ENCODE data around the gene CXCR6.

Gene CXCR6

DNA sequence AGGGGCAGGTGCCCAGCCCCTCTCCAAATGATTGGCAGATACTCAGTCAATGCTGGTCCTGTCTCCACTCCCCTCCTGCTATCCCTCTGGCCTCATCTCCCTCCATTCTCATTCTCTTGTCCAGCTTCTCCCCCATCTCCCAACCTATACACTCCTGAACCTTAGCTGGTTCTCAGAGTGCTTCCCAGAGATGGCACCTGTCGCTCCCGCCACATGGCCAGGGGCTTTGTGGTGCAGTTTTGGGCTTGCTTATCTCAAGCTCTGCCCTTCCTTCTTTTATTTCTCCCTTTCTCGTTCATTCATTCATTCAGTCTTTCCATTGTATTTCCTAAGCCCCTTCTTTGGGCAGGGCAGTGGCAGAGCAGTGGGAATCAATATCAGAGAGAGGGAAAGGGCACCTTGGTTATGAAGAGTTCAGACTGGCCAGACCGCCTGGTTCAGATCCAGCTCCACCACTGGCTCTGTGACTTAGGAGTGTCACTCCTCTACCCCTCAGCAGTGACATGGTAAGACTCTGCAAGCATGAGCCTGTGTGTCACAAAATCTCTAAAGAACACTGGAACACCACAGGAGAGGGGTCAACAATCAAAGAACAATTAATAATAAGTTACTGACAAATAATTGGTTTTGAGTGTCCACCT is 20.2 kb upstream of the CXCR6 start:
- DNase-seq, result no peak

DNA sequence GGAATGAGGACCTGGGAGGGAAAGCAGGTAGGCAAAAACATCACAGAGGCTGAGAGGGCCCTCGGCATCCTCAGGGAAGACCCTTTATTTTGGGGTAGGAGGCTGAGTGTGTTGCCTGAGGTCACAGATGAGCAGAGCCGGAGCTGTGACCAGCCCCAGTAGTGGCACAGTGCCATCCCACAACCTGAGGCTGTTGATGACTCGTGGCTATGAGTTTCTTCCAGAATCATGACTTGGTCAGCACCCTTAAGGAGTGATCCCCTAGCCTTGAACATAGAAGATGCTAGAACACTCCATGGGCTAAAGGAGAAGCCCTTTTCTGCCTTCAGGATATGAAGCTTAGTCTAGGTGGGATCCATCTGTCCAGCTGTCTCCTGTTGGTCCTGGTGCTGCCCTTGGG is 19.5 kb upstream of the CXCR6 start:
- no peak for DNase-seq

DNA sequence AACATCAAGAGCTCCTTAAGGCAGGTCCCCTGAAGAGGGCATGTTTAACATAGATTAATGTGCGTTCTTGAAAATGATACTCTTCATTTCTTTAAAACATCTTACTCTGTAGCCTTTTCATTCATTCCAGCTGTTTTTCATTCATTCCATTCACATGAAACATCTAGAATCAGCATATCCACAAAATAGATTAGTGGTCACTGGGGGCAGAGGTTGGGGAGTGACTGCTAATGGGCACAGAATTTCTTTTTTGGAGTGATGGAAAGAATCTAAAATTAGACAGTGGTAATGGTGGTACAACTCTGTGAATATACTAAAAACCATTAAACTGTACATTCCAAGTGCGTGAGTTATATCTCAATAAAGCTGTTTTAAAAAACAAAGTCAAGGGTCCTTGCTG is 15.4 kb upstream of the CXCR6 start:
- DNase-seq, result no peak

DNA sequence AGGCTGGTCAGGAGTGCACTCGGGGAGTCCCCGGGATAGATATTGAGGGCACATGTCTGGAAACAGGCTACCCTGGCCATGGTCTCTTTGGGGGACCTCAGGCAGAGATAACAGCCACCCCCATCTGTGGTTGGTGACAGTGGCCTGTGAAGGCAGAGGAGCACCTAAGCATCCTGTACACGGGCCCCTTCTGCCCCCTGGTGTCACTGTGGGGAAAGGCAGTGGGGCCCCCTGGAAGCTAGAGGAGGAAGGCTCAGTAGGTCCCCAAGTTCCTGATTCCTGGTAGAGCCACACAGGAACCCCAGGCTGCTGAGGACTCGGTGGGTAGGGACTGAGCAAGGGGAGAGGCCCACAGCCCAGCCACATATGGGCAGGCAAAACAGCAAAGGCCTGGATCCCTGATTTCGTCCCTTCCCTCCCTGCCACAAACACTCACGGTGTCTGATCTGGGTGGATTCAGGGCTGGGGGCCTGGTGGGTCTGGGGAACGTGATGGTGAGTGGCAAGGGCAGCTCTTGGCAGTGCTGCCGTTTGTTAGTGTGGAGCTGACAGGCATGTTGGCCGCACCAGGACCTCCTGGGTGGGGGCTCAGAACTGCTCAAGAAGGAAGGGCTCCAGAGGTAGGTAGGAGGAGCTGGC is 14.1 kb upstream of the CXCR6 start:
- DNase-seq, result no peak

DNA sequence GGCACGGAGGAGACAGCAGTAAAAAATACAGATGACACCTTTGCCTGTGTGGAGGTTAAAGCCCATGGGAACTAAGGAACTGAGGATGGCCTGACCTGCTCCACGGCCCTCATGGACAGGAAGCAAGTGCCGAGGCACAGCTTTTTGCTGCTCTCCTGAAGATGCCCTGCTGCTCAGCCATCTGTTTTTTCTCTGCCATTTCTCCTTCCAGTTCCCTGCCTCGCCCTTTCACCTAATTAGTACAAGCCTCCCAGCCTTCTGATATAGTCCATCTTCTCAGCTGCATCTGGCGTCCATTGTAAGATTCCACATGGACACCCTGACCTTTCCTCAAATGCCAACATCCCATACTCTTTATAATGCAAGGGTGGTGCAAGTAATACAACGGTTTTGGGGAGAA is 11.8 kb upstream of the CXCR6 start:
- DNase-seq, result no peak

DNA sequence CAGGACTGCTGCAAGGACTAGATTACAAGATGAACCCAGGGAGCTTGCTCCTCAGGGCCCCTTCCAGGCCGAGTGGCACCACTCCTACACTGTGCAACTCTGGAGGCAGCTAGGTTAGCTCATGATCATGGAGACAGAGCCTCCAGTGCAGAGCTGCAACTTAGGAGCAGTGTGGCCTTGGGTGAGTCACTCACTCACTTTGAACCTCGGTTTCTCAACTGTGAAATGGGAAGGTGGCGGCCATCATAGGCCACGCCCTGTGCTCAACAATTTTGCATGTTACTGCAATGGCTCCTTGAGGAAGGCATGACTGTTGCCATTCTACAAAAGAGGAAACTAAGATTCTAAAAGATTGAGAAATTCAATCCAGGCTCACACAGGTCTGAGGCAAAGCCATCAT is 11.2 kb upstream of the CXCR6 start:
- DNase-seq, result no peak

DNA sequence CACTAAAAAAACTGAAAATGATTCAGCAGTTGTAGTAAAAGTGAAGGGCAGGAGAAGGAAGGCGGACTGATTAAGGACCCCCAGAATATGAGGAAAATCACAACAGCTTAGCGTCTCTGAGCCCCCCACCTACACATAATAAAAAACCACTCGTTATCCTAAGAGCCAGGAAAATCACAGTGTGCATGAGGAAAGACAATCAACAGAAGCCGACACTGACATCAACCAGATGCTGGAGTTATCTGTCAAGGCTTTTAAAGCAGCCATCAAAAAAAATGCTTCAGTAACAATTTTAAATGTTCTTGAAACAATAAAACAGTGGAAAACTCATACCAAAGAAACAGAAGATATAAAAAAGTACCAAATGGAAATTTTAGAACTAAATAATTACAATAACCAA is 9.7 kb upstream of the CXCR6 start:
- DNase-seq, result no peak

DNA sequence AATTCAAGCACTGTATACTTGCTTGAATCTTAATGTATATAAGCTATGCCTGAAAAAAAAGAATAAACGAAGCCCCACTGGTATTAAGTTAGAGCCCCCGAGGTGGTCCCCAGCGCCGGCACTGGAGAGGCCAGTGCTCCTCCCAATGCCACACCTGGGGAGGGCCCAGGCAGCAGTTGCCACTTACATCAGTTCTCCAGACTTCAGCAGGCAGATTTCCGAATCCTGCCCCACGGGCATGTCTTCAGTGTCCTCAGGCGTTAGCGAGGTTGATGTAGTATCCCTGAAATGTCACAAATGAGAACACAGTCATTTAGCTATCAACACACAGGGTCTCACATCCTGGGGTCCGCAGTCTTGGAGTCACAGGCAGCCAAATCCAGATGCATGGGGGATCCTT is 7.0 kb upstream of the CXCR6 start:
- DNase-seq, result no peak

DNA sequence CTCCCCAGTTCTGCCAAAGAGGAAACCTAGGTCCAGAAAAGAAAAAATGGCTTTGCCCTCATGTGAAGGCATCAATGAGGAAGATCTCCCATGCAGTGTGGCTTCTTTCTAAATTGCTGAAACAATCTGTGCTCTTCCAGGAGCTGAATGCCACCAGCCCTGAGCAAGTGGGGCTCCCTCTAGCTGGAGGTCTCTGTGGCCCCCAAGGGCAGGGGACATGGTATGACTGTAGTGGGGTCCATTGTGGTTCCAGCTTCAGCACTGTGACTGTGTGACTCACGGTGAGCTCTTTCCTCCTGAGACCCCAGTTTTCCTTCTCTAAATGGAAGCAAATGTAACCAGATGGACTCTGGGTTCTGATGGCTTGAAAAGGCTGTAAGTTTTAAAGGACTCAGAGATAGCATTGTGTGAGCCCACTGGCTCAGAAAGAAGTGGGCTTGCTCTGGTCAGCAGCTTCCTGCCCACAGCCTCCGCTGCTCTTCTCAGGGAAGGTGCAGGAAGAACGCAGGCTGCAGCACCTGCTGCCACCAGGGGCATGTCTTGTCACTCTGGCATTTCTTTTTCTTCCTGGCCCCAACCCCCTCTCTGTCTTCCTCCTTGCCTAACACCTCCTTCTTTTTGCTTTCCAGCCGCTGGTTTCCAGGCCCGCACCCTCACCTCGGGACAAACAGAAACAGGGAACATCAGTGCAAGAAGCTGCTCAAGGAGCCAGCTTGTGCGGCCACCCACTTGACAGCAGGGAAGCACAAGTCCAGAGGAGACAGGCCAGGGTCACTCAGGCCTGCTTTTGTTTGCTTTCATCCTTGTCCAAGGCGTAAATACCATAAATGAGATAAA is 5.8 kb upstream of the CXCR6 start:
- DNase-seq, result no peak

DNA sequence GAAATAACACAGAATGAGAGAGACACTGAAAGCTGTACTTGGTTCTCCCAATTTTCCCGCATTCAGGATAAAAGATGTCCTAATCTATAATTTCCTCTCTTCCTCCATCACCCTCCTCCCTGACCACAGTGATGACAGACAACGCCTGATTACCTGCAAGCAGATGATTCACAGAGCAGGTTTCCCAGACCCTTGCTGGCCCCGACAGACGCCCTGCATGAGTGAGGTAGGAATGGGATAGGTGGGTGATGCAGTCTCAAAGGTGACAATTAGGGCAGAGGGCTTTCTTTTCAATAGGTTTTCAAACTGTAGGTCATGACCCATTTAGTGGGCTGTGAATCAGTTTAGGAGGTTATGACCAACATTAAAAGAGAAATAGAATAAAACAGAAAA is 5.2 kb upstream of the CXCR6 start:
- no peak for DNase-seq

DNA sequence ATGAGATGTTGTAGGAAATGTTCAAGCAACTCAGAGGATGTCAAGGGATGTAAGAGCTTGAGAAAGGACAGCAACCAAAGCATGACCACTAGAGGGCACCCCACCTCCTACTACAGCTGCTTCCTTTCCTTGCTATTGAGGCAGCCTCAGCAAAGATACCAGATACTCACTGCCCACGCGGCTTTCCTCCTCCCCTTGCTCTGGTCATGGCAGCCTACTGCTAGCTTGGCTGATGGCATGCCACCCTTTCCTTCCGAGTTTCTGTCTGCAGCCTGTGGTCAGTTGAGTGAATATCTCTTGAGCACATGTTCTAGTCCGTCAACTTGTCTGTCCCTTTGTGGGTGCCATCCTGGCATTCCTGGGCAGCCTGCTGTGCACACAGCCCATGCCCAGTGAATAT is 4.4 kb upstream of the CXCR6 start:
- DNase-seq, result peak; percentile 58

DNA sequence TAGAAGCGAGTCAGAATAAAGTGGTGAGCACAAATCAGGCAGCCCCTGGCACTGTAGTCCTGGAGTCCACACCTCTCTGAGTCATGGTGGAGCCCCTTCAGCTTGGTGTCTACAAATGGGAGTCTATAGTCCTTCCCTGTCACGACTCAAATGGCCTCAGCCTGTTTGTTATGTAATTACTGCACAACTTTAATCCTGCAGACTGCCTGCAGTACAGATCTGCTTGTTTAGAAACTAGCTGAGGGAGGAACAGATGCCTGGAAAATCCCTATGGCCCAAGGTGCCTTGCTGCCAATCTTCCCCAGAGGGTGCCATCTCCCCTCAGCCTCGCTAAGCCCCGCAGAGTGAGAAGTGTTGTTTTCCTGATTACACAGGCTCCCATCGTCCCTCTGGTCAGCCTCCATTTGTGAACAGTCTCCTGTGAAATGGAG is 3.9 kb upstream of the CXCR6 start:
- no peak for DNase-seq

DNA sequence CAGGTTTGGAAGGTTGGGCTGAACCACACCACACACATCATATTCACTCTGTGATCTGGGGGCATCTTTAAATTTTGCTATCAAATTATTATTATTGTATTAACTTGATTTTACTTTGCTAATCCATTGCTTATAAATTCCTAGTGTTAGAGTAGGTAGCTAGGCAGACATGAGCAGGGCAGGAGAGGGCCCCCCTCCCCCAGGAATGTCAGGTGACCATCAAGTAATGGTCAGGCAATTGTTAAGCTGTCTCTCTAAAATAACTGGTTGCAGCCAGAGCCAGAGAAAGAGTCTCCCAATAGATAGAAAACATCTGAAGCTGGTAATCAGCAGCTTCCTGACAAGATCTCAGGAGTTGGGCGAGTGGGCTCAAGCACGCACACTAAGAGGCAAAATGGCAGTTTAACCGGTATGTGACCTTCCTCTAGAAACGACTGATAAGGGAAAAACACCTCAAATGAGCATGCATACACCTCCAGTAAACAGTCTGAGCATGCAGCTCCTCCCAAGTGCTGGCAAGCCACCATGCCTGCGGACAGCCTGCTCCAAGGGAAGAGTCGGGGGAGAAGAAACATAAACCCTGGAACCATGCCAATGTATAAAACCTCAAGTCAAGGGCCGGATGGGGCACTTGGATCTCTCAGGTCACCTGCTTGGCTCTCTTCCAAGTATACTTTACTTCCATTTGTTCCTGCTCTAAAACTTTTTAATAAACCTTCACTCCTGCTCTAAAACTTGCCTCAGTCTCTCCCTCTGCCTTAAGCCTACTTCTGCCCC is 3.1 kb upstream of the CXCR6 start:
- no peak for DNase-seq

DNA sequence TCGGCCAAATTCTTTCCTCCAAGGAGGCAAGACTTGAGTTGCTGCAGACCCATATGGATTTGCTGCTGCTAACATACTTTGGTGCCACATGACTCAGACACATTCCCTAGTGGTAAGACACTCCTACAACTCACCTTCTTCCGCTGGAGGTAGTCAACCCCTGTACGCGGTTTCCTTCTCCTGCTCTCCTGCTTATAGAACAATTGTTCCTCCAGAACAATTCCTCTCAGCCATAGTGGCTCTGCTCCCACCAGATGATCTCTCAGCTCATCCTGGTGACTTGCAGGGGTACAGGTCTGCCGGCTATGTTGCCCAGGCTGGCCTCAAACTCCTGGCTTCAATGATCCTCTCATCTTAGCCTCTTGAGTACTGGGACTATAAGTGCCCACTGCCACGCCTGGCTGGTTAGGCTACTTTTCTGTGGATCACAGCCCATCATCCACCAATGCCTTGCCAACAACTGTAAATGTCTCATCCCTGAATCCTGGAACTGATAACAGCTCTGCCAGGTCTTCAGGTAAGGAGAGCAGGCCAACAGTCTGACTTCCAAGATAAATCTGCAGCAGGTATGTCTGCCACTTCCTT is 2.4 kb upstream of the CXCR6 start:
- no peak for DNase-seq

DNA sequence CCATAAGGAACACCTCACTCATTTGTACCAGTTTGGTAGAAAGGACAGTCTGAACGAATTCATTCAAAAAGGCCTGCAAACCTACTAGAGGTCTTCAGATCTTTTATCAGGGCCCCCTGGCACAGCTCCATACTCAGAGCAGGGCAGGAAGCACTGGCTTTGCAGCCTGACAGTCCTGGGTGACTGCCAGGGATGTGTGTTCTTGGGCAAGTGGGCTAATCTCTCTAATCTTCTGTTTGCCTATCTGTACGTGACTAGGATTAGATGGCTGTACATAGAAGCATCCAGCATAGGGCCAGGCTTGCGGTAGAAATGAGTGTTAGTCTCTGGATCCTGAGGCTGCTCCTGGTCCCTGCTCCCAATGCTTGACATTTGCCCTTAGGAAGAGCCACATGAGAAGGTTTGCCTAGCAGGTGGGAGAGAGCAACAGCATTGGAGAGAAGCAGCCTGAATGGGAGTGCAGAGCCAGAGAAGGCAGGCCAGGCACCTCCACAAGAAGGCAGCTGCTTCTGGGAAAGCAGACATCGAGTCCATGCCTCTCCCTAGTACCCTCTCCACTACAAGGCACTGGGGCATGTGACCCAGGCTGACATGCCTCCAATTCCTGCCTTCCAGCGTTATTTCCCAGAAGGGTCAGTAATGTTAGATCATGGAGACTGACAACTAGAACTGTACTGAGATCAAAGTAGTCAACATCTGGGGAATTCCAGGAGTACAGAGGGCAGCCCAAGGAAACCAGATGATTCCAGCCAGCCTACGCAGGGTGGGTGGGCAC is 1.0 kb upstream of the CXCR6 start:
- DNase-seq, result no peak

DNA sequence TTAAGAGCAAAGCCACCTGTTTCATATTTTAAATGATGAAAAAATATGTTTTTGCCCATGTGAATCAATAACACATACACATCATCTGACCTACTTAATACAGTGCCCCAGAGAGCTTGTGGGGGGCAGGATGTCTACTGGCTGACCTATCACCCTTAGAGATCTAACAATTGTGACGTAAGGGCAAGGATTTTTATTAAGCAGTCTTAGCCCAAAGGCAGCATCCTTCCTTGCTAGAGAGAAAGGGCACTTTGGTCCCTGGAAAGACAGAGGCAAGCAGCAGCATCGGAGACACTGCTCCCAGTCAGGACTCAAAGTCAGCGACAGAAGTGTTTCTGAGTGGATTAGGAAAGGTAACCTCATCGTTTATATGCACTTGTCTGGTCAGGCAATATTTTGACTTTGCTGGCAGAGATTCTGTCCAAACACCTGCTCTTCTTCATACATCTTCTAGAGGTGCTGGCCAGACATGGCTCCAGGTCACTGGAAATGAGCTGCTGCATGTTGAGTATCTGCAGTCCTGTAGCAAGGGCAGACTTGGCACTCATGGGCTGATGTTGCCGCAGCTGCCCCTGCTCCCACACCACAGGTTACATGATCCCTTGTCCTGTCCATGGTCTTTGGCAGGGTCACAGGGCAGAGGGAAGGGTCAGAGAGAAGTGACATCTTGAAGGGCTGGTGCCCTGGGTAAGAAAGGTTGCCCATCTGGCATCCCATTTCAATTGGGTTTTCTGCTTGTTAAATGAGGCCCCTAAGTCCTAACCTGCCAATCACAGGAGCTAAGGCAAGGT is 1.8 kb downstream of the CXCR6 start:
- no peak for DNase-seq

DNA sequence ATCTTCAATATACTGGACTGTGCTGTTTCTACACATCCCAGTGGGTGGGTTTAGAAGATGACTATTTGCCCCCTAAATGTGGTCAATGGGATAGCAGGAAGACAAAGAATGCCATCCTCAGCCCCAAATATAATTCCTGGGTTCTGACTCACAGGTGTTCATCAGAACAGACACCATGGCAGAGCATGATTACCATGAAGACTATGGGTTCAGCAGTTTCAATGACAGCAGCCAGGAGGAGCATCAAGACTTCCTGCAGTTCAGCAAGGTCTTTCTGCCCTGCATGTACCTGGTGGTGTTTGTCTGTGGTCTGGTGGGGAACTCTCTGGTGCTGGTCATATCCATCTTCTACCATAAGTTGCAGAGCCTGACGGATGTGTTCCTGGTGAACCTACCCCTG is 3.0 kb downstream of the CXCR6 start:
- DNase-seq, result no peak

DNA sequence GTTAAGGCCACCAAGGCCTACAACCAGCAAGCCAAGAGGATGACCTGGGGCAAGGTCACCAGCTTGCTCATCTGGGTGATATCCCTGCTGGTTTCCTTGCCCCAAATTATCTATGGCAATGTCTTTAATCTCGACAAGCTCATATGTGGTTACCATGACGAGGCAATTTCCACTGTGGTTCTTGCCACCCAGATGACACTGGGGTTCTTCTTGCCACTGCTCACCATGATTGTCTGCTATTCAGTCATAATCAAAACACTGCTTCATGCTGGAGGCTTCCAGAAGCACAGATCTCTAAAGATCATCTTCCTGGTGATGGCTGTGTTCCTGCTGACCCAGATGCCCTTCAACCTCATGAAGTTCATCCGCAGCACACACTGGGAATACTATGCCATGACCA is 3.6 kb downstream of the CXCR6 start:
- no peak for DNase-seq

DNA sequence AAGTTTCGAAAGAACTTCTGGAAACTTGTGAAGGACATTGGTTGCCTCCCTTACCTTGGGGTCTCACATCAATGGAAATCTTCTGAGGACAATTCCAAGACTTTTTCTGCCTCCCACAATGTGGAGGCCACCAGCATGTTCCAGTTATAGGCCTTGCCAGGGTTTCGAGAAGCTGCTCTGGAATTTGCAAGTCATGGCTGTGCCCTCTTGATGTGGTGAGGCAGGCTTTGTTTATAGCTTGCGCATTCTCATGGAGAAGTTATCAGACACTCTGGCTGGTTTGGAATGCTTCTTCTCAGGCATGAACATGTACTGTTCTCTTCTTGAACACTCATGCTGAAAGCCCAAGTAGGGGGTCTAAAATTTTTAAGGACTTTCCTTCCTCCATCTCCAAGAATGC is 4.1 kb downstream of the CXCR6 start:
- DNase-seq, result no peak

DNA sequence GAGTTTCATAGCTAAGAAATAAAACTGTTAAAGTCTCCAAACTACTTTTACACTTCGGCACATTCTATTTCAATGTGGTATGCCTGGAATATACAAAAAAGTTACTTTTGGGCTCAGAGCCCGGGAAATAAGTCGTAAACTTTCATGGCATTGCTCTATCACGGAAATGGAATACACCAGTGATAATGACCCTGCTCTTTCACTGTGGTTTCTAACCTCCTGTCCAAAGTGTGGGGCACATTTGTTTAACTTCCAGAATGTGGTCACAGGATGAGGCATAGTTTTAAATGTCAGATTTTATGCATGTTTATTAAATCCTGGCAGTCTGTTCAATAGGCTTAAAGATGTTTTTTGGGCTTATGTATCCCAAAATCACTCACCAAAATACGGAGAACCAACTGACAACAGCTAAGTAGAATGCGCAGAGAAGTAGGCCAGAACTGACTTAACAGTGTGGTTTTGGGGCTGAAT is 5.1 kb downstream of the CXCR6 start:
- DNase-seq, result no peak

DNA sequence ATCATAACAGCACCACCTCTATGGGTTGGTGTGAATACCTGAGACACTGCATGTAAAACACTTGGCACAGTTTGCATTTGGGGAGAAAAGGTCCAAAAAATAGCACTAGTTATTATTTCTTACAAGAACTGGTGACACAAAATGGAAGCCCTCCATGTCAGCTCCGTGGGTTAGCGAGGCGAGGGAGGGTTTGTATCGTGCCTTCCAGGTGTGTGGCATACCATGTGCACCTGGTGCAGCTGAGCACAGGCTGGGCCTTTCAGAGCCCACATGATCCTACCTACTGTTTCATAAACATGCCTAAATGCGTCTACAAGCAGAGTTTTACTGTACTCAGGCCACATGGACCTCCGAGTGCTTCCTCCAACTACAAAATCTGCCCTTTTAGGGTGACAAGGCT is 5.6 kb downstream of the CXCR6 start:
- no peak for DNase-seq
